Ovary (tissue), 3 donors: ENCODE data around the gene COL11A2.

Experiments used
- CTCF ChIP-seq, 3 donors: fragments of 450-650 bp in 2 of 3; fragments of 200-600 bp in 1 of 3; IDR thresholded peaks; one replicate each; pipeline versions ENCODE4 v1.5.1 to v1.8.0; 2016 to 2022; ENCODE audit warnings: antibody characterized with exemption in 3 of 3, mild to moderate bottlenecking in 1 of 3
- POLR2A ChIP-seq: fragments of 450-650 bp; IDR thresholded peaks from one replicate; pipeline ENCODE4 v1.6.1; 2017; ENCODE audit warnings: antibody characterized with exemption, mild to moderate bottlenecking, moderate library complexity
- donor health status: DM: no; HTN: no; CAD: no.

GRCh38 chr6:33237741-33238140, 45.5 kb upstream of the COL11A2 start:
- TF ChIP-seq CTCF (IDR thresholded peaks at IDR 0.05) (no peak), POLR2A (no peak)
